Measurements from ENCODE around the gene IGSF9B.

- TF ChIP-seq, protein P1, sequence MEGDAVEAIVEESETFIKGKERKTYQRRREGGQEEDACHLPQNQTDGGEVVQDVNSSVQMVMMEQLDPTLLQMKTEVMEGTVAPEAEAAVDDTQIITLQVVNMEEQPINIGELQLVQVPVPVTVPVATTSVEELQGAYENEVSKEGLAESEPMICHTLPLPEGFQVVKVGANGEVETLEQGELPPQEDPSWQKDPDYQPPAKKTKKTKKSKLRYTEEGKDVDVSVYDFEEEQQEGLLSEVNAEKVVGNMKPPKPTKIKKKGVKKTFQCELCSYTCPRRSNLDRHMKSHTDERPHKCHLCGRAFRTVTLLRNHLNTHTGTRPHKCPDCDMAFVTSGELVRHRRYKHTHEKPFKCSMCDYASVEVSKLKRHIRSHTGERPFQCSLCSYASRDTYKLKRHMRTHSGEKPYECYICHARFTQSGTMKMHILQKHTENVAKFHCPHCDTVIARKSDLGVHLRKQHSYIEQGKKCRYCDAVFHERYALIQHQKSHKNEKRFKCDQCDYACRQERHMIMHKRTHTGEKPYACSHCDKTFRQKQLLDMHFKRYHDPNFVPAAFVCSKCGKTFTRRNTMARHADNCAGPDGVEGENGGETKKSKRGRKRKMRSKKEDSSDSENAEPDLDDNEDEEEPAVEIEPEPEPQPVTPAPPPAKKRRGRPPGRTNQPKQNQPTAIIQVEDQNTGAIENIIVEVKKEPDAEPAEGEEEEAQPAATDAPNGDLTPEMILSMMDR (IDR thresholded peaks at IDR 0.05) = no peak
- TF ChIP-seq POLR2A (IDR thresholded peaks at IDR 0.05) = no peak
These were observed 22.7 kb downstream of the IGSF9B start for GRCh38 chr11:133934096-133934495.

Measured in adrenal gland (tissue), 5 donors.